AG04449 (cell line): Measurements from ENCODE around the gene BDNF.

Experiments used
- CTCF ChIA-PET: fragments of 350-600 bp; formaldehyde crosslinking; extraction: SDS; loops from one replicate; lab custom pipeline; 2021; ENCODE audit warnings: antibody characterized with exemption; lab: Yijun Ruan, JAX
- POLR2A ChIA-PET: fragments of 400-600, 350-600 bp; formaldehyde crosslinking; extraction: SDS; loops from one replicate; lab custom pipeline; 2020; ENCODE audit warnings: antibody characterized with exemption, inconsistent platforms; lab: Yijun Ruan, JAX
- DNase-seq: peaks from one replicate; pipeline ENCODE4 v3.0.0-alpha.2; 2010; ENCODE audit warnings: low read depth, low spot score
- H3K4me3 ChIP-seq: 2 replicates; pipeline ENCODE4 v1.5.1; 2011; ENCODE audit warnings: low read depth, mild to moderate bottlenecking, control low read depth, low read length
- CTCF ChIP-seq: IDR thresholded peaks from one replicate; pipeline ENCODE4 v1.5.1; 2011; ENCODE audit warnings: mild to moderate bottlenecking, moderate library complexity, low read length, control low read depth, inconsistent platforms; ENCODE audit not compliant: insufficient read depth; ENCODE audit errors: missing control alignments

Gene BDNF

GRCh38 chr11:27692781-27693180, 7.5 kb downstream of the BDNF start:
- ChIA-PET CTCF (interaction anchor here (0.5 to 1.0 kb wide), 2 partner anchors 9 to 27 kb away, joined by 3 read pairs; no protein-coding TSS in a partner anchor), POLR2A (no interaction called here)
- H3K4me3 ChIP-seq = no peak overlapping the region
- TF ChIP-seq CTCF = no peak
- no peak for DNase-seq

GRCh38 chr11:27688076-27688475, 12.2 kb downstream of the BDNF start:
- TF ChIP-seq CTCF = no peak
- ChIA-PET CTCF (no interaction called here), POLR2A (no interaction called here)
- H3K4me3 ChIP-seq = no peak overlapping the region
- DNase-seq = no peak

- DNase-seq = no peak
- H3K4me3 ChIP-seq = no peak overlapping the region
- POLR2A ChIA-PET = no interaction called here
- no peak for TF ChIP-seq CTCF
- CTCF ChIA-PET = no interaction called here
Observed at GRCh38 chr11:27681664-27682063, 18.6 kb downstream of the BDNF start.

- CTCF ChIA-PET = no interaction called here
Observed at GRCh38 chr11:27679136-27680015, 20.9 kb downstream of the BDNF start.

GRCh38 chr11:27678242-27678641, 22.0 kb downstream of the BDNF start:
- ChIA-PET CTCF (no interaction called here), POLR2A (no interaction called here)
- no peak for TF ChIP-seq CTCF
- DNase-seq = no peak
- no peak overlapping the region for H3K4me3 ChIP-seq

More at GRCh38 chr11:27679136-27680015, 20.9 kb downstream of the BDNF start:
- DNase-seq = no peak
- H3K4me3 ChIP-seq = no peak overlapping the region
- POLR2A ChIA-PET = no interaction called here
- no peak for TF ChIP-seq CTCF

- POLR2A ChIA-PET = no interaction called here
- DNase-seq = no peak
- no peak overlapping the region for H3K4me3 ChIP-seq
- CTCF ChIA-PET = no interaction called here
- TF ChIP-seq CTCF = no peak
Observed at GRCh38 chr11:27677108-27677507, 23.1 kb downstream of the BDNF start.
